GM19463 (cell line): ENCODE results near the gene UNG.
A peak's percentile ranks its signal among the peaks of the same experiment; 100 is the strongest.
"Not testable (repeated sequence)": the region's sequence is repeated elsewhere in the genome, so short reads cannot be mapped to it uniquely, and the experiment has no call there.

Experiments used
- ATAC-seq: cut with Tn5 transposase; IDR thresholded peaks from one replicate; pipeline ENCODE4 v1.9.1; 2021; ENCODE audit warnings: mild to moderate bottlenecking, moderate library complexity; ENCODE audit not compliant: unreplicated experiment

Gene UNG

GRCh38 chr12:109097435-109098182 lies at the start of gene UNG:
UNG (plus strand) TSS chr12:109097597; CDS start chr12:109097680, 83 bp downstream.
- peak; percentile 95 for ATAC-seq

GRCh38 chr12:109048706-109049105 lies 48.7 kb upstream of the UNG start:
- not testable (repeated sequence) for ATAC-seq

- ATAC-seq = not testable (repeated sequence)
Observed at GRCh38 chr12:109049794-109050193, 47.6 kb upstream of the UNG start.

- ATAC-seq = no peak
Observed at GRCh38 chr12:109052097-109052413, 45.3 kb upstream of the UNG start.

- peak; percentile 73 for ATAC-seq
Observed at GRCh38 chr12:109052414-109053323, 44.7 kb upstream of the UNG start, which contains the start of gene USP30. USP30 (plus strand) TSS chr12:109052576; CDS start chr12:109052679, 103 bp downstream.

GRCh38 chr12:109053382-109054123 lies 43.8 kb upstream of the UNG start:
- ATAC-seq = no peak

GRCh38 chr12:109054124-109054513 lies 43.3 kb upstream of the UNG start:
- not testable (repeated sequence) for ATAC-seq

- no peak for ATAC-seq
Observed at GRCh38 chr12:109054520-109054919, 42.9 kb upstream of the UNG start.

- no peak for ATAC-seq
Observed at GRCh38 chr12:109056891-109057290, 40.5 kb upstream of the UNG start.

GRCh38 chr12:109057376-109057775 lies 40.0 kb upstream of the UNG start:
- ATAC-seq = no peak

GRCh38 chr12:109058773-109059172 lies 38.6 kb upstream of the UNG start:
- no peak for ATAC-seq

GRCh38 chr12:109064143-109064542 lies 33.3 kb upstream of the UNG start:
- no peak for ATAC-seq

GRCh38 chr12:109065154-109065852 lies 32.1 kb upstream of the UNG start:
- ATAC-seq = no peak

- no peak for ATAC-seq
Observed at GRCh38 chr12:109065853-109066193, 31.6 kb upstream of the UNG start.

- ATAC-seq = no peak
Observed at GRCh38 chr12:109069307-109070271, 27.8 kb upstream of the UNG start.

- ATAC-seq = no peak
Observed at GRCh38 chr12:109074866-109075265, 22.5 kb upstream of the UNG start.

GRCh38 chr12:109082751-109083150 lies 14.6 kb upstream of the UNG start:
- no peak for ATAC-seq

- no peak for ATAC-seq
Observed at GRCh38 chr12:109084425-109084824, 13.0 kb upstream of the UNG start.

- ATAC-seq = no peak
Observed at GRCh38 chr12:109085590-109085989, 11.8 kb upstream of the UNG start.

- ATAC-seq = no peak
Observed at GRCh38 chr12:109087250-109087649, 10.1 kb upstream of the UNG start.
